ENCODE measurements around the gene GABARAPL2.
"Not testable (repeated sequence)": the region's sequence is repeated elsewhere in the genome, so short reads cannot be mapped to it uniquely, and the experiment has no call there.

GABARAPL2 gene, protein sequence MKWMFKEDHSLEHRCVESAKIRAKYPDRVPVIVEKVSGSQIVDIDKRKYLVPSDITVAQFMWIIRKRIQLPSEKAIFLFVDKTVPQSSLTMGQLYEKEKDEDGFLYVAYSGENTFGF

DNA sequence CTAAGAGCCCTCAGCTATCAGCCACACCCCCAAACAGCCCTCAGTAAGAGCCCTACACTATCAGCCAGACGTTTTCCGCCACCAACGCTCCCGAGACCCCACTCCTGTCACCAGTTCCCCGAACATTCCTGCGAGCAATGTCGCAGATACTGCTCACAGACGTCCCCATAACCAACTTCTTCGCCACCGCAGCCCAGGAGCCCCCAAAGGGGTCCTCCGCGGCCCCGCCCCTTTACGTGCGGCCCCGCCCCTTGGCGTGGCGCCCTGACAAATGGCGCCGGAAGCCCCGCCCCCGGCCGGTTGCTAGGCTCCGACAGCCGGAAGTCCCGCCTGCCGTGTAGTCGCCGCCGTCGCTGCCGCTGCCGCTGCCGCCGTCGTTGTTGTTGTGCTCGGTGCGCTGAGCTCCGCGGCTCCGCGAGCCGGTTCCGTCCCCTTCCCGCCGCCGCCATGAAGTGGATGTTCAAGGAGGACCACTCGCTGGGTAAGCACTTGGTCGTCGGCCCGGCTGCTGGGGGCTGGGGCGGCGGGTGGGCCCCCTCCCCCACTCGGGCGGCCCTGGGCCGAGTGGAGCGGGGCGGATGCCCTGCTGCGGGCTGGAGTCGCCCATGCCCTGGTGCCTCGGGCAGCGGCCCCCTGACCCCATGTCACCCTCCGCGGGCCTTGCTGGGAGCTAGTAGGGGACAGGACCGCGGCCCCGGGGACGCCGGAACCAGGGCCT lies at the start of gene GABARAPL2:
TSS of gene GABARAPL2 (plus strand) at position 340 of the 718 bp plus-strand sequence. CDS start at position 448, 108 bp downstream.
- peak; percentile 7 for DNase-seq

DNA sequence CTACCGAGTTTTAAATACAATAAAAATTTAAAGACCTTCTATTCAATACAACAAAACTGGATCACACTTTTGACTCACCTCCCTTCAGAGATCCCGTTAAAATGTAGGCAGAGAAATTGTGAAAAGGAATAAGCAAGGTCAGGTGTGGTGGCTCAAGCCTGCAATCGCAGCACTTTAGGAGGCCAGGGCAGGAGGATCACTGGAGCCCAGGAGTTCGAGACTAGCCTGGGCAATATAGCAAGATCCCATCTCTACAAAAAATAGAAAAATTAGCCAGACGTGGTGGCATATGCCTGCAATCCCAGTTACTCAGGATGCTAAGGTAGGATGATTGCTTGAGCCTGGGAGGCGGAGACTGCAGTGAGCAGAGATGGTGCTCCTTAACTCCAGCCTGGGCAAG lies 47.0 kb upstream of the GABARAPL2 start:
- DNase-seq = no peak

DNA sequence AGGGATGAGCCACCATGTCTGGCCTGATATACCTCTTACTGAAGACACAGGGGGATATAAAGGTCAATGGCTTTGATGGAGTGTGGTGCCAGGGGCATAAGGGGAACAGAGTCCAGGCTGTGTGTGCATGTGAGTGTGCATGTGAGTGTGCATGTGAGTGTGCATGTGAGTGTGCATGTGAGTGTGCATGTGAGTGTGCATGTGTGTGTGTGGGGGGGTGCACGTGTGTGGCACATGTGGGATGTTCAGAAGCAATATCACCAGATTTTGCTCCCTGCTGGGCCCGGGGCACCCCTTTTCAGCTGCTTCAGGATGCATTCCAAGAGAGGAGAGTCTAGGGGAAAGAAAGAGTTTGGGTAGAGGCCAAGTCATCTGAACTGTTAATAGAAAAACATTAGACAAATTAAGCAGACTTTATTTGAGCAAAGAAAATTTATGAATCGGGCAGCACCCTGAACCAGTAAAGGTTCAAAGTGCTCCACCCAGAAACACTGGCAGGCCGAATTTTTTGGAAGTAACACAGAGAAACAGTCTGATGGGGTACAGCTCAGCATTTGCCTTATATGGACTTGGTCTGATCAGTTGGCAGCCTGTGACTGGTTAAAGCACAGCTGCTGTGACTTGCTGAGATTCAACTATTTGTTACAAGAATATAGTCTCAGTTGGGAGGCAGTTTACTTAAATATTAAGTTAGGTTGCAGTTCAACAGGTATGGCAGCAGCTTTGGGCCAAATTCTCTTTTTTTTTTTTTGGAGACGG lies 40.0 kb upstream of the GABARAPL2 start:
- DNase-seq = no peak

DNA sequence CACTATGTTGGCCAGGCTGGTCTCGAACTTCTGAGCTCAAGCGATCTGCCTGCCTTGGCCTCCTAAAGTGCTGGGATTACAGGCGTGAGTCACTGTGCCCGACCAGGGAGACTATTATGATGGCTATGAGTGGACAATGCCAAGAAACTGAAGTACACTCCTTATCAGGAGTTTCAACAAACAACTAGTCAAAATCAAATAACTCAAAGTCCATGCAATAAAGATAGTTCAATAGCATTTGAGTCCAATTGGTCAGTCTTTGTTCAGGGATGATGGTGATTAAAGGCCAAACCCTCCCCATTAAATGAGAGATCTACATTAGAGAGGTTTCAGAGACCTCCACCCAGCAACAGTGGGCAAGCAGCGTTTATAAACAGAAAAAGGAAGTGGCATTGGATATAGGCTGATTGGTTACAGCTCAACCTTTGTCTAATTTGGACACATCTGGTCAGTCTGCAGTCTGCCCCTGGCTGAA lies 38.3 kb upstream of the GABARAPL2 start:
- DNase-seq = no peak

DNA sequence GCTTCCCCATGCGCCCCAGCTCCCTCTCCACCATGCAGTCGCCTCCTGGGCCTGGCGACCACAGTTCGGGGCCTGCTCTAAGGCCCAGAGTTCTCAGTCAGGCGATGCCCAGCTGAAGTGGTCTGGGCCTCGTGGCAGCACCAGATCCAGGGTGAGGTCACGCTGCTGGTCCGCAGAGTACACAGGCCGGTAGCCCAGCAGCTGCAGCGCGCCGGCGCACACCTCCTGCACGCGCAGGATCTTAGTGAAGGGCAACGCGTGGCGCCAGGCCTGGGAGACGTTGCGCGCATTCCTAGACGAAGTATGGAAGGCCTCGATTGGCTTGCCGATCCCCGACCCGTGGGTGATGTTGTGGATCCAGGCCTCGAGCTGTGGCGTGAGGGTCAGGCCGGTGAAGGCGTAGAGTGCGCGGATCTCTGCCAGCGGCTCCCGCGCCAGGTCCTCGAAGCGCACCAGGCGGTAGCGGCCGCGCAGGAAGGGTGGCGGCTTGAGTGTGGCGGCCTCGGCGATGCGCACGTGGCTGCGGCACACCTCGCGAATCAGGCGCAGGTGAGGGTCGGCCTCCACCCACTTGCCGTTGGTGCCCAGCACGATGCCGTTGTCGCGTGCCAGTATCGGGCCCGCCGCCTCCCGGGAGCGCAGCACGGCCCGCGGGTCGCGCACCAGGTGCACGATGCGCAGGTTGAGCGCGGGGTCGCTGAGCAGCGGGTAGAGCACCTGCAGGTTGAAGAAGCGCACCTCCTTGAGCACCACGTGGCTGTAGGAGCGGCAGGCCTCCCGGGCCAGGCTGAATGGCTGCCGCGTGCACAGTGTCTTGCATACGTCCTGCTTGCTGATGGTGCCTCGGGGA lies 36.9 kb upstream of the GABARAPL2 start:
- no peak for DNase-seq

DNA sequence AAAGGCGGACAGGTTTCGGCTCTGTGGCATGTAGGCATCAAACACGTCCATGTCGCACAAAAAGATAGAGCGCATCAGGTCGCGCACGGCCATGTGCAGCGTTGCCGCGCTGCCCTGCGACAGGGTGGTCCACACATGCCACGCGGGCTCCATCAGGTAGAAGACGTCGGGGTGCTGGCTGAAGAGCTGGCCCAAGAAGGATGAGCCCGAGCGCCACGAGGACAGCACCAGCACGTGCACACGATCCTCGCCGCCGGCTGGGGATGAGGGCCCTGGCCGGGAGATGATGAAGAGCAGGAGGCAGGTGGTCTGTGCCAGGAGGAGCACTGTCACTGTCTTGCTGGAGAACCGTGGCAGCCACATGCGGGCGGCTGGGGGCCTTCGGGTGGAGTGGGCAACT lies 36.2 kb upstream of the GABARAPL2 start:
- DNase-seq = no peak

DNA sequence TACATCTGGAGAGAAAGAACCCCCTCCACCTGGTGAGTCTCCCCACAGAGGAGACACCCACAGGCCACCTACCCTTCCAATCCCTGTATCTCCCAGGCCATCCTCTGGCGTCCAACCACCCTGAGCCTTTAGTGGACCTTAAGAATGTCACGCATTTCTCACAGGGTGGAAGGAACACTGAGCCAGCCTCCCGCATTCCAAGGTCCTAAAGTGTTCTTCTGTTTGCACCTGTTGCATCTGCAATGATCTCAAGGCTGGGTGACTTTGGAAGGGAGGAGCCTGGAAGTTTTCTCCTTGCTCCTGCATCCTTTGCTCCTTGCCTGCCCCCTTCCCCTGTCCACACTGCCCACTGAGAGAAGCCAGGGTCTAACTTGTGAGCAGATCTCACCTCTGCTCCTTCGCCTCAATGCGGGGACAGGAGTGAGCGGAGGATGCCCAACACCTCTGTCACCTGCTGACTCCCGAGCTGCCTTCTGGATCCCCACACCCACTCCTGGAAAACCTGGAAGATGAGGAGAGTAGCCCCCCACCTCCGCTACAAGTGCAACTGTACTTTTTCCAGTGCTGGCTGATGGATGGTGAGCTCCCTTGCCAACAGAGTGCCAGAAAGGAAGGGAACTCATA lies 33.9 kb upstream of the GABARAPL2 start:
- DNase-seq = no peak

DNA sequence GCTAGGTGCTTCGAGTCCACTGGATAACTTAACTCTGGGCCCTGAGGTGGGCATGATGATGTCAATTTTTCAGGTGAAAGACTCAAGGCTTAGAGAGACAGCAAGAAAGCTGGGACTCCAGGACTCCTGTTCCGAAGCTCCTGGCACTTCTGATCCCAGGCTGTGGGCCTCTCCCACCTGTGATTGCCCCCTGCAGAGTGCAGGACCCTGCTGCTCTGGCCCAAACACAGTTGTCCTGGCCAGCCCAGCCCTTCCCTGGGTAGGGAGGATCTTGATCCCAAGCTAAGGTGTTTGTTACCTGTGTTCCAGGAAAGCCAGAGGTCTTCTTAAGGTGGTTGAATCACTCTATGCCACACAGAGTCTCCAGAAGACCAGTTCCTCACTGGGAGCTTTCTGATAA lies 33.4 kb upstream of the GABARAPL2 start:
- DNase-seq = no peak

DNA sequence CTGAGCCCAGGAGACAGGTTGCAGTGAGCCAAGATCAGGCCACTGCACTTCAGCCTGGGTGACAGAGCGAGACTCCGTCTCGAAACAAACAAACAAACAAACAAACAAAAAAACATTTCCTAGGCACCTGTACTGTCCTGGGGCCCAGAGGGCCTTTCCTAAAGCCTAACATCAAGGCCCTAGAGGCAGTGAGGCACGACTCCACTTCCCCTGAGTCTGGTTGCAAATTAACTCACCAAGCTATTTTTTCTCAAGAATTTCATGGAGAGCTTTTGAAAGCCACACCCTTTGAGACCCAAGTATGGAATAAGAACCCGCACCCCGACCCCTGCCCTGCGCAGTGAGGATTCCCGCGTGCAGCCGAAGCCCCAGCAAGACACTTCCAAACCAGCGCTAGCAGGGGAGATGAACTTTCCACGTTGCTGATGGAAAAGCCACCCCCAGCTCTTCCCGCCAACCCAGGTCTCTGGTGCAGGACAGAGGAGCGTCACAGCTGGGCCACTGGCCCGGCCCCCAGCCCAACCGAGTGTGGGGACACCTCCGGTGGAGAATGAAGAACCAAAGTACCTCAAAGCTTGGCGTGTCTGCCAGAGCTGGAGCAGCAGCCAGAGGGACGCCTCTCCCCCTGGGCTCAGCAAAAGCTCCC lies 31.5 kb upstream of the GABARAPL2 start:
- no peak for DNase-seq

DNA sequence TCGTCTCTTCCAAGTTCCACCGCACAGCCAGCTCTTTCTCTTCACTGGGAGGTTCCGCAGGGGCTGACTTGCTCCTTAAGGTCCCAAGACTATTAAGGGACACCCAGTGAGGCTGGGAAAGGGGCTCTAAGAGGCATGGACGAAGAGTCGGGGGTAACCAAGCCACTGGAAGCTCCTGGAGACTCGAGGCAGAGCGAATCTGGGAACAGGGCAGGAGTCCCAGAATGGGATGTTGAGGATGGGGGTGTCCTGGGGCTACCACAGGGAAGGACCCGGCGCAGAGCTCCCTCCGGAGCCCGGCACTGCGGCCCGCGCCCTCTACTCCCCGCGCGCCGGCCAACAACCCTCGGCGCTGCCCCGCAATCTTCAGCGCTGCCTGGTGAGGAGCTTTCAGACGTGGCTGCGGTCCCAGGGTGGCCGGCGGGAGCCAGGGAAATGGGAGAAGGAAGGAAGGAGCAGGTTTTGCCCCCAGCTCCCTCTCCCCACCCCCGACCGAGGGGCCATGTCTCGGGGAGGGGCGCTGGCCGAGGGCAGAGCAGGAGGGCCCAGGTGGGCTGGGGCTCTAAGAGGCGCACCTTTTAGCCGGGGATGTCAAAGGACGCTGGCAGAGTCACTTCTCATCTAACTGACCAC lies 30.9 kb upstream of the GABARAPL2 start:
- DNase-seq = no peak

DNA sequence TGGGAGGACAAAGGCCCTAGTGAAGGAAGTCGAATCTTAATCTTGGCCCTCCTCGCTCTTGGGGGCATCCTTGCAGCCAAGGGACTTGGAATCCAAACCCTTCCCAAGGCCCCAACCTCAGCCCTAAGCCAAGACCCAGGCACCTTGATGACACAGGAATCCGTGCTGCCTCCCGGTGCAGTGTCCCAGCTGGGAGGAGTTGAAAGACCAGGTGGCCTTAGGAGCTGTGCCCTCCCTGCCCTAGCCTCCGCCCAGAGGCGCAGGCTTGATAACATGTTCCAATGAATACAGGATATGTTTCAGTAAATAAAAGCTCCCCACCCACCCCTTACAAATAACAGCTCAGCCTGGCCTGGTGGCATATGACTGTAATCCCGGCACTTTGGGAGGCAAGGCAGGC lies 30.3 kb upstream of the GABARAPL2 start, which contains the start of gene CHST5:
TSS of gene CHST5 (minus strand) at position 208 of the 400 bp plus-strand sequence. CDS start 5,724 bp downstream, outside the sequence.
- no peak for DNase-seq

DNA sequence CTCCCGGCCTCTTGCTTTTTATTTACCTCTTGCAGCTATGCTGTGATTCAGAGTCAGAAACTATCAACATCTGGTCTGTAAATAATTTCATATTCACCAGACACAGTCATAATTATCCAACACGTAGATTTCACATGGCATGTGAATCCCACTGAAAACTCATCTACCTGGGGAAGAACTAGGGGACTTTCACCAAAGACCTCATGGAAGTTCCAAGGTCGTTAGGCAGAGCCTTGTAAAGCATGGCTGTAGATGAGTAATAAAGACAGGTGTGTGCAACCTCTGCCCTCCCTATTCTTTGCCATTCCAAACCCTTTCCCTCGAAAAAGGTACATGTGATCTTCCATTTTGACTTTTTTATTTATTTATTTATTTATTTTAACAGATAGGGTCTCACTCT lies 28.4 kb upstream of the GABARAPL2 start:
- no peak for DNase-seq

DNA sequence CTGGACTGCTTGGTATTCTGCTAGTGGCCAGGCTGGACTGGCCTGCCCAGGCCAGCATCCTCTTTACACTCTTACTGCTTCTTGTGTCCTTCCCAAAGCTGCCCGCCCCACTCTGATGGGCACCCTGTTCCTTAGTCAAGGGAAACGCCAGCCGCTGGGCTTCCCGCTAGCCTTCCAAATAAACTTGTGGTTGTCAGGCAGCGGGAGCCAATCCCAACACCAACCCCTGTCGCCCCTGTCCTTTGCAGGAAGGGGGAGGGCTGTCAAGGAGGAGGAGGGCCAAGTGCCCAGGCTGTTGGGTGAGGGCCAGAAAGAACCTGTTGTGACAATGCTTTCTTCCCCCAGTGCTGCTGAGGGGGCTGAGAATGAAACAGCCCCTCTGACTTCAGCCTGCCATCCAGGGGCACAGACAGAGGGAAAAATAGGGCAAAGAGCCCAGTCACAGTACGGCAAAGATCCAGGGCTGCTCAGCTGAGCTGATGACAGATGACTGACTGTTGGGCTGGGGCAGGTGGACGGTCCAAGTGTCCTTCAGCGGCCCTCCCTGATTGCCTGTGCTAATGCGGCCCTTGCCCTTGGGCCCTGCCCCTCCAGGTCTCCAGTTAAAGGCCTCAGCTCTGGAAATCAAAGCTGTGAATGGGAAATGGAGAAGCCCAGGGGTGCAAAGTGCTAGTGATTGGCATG lies 27.2 kb upstream of the GABARAPL2 start:
- DNase-seq = not testable (repeated sequence)

DNA sequence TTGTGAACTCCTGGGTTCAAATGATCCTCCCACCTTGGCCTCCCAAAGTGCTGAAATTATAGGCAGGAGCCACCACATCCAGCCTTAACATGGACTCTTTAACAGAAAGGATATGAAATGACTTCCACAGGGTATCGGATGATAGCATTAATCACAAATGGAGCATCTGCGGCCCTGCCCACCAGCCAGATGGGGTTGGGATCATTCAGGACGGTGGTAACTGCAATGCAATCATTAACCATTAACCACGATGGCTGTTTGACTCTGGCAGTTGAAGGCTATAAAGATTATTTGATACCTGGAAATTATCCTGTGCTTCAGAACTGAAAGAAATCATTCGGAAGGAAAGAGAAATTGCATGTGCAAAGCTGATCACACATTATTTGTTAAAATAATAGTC lies 24.9 kb upstream of the GABARAPL2 start:
- DNase-seq = no peak

DNA sequence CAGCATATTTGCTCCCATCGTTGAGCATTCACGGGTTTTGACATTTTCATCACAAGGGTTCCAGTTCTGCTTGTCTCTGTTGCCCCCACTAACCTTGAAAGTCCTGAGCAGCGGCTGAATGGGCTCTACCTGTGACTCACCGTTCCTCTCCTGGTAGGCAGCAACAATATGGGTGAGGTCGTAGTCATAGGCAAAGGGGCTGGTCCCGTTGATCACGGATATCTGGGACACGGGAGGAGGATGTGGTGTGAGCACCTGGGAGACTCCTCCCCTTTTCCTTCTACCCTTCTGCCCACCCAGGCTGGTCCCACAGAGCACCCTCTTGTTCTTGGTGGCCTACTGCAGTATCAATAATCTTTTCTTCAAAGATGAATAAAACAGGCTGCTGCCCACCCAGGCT lies 23.7 kb upstream of the GABARAPL2 start:
- DNase-seq = not testable (repeated sequence)

DNA sequence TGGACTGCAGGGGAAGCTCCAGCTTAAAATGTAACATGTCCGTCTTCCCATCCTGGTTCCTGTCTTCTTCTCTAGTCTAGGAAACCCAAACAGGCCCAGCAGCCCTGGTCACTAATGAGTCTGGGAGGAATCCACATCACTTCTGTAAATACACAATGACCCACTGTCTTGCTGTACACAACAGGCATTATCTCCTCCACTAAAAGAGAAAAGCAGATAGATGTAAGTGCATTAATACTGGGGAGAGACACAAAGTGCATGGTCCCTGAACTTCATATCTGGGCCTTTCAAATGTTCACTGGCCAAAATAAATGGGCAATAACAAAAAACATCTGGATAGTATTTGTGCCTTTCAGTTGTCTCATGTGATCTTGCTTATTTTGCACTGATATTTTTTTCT lies 20.3 kb upstream of the GABARAPL2 start:
- not testable (repeated sequence) for DNase-seq

DNA sequence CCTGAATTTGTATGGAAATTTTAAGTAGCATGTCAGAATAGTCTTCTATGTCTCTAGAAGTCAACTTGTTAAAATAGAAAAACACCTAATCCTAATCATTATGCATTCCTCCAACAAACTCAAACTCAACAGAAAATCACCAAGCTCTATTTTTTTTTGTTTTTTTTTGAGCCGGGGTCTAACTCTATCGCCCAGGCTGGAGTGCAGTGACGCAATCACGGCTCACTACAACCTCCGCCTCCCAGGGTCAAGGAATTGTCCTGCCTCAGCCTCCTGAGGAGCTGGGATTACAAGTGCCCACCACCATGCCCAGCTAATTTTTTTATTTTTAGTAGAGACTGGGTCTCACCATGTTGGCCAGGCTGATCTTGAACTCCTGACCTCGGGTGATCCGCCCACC lies 19.9 kb upstream of the GABARAPL2 start:
- no peak for DNase-seq

DNA sequence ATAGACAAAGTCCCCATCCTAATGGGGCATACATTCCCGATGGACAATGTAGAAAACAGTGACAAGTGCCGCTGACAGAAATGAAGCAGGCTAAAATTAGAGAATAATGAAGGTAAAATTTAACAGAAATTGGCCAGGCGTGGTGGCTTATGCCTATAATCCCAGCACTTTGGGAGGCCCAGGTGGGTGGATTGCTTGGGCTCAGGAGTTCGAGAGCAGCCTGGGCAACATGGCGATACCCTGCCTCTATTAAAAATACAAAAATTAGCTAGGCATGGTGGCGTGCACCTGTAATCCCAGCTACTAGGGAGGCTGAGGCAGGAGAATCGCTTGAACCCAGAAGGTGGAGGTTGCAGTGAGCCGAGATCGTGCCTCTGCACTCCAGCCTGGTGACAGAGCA lies 17.7 kb upstream of the GABARAPL2 start:
- not testable (repeated sequence) for DNase-seq

DNA sequence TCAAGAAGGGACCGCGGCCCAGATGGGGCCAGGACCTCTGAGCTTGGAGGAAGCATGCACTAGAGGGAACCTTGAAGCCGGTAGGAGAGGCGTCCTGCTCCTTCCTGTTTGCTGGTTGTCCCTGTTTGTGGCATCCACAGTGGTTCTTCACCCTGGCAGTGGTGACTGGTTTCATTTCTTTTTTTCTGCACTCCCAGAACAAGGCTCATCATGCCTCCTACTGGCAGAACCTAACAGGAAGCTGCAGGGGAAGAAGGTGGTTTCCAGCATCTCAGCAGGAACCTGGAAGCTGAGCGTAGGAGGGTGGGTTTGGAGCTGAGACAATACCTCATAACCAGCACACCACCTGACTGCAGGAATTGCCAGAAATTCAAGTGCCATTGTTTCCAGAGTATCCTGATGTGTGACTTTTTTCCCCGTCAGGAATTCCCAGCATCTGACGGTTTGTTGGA lies 15.9 kb upstream of the GABARAPL2 start:
- DNase-seq = no peak

DNA sequence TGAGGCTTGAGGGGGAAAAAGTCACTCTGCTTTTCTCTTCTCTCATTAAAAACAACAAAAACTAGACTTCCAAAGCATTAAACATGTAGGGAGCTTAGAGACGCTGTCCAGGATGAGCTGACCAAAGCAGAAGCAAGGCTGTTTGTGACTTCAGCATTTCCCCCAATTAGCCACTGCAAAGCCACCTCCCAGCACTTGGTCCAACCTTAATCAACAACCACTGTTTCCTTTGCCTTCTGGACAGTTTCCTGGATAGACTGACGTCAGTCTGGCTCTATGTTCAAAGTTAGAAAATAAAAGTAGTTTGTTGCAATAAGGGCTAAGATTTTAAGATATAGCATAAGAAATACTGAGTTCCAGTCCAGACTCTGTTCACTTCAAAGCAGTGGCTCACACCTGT lies 13.2 kb upstream of the GABARAPL2 start:
- DNase-seq = no peak
